GM12878 (cell line): ENCODE results near the gene TTI1. TPM values are rescaled to one million over a fixed set of nuclear protein-coding genes. Genes with fewer than 3 reads are reported as not detected.

Source experiments
- ATAC-seq: fragments of 200-7000 bp; cut with Tn5 transposase; 3 replicates; pipeline ENCODE4 v1.9.1; 2020; ENCODE audit warnings: mild to moderate bottlenecking, moderate library complexity
- BruUV-seq: library from RNA; stranded (reverse); fragments of 400-500 nt; replicated peaks from 2 replicates; lab custom pipeline; 2021; lab: Mats Ljungman, UMichigan
- CTCF ChIA-PET: fragments of 300-600 bp; sonication (Branson Sonifier 250); formaldehyde crosslinking; extraction: SDS; loops from one replicate; lab custom pipeline; 2021; ENCODE audit warnings: inconsistent platforms; lab: Yijun Ruan, JAX
- POLR2A ChIA-PET: fragments of 350-600 bp; formaldehyde crosslinking; extraction: SDS; loops from one replicate; lab custom pipeline; 2021; ENCODE audit warnings: inconsistent platforms; lab: Charles Lee
- RAD21 ChIA-PET: fragments of 300-600 bp; sonication (Branson Sonifier 250); formaldehyde crosslinking; loops from one replicate; lab custom pipeline; 2023; ENCODE audit warnings: antibody characterized with exemption; ENCODE audit not compliant: unreplicated experiment; lab: Charles Lee
- SMC1A ChIA-PET: fragments of 300-600 bp; sonication (Branson Sonifier 250); formaldehyde crosslinking; loops from one replicate; lab custom pipeline; 2023; ENCODE audit not compliant: unreplicated experiment, uncharacterized antibody; lab: Charles Lee
- DNase-seq: peaks from one replicate; pipeline ENCODE4 v3.0.0-alpha.2; 2011; ENCODE audit warnings: low read depth, low spot score
- FAIRE-seq: peaks from 3 replicates; lab custom pipeline; 2011; peaks lifted over from hg19 to GRCh38; lab: Jason Lieb, UNC
- H2AFZ ChIP-seq: 2 replicates; pipeline ENCODE4 v1.6.0; 2011; ENCODE audit warnings: low read depth, low read length, control low read depth; ENCODE audit not compliant: control insufficient read depth
- H3K27ac ChIP-seq: 2 replicates; pipeline ENCODE4 v1.5.1; 2011; ENCODE audit warnings: control low read depth; ENCODE audit not compliant: control insufficient read depth, insufficient read depth
- H3K27me3 ChIP-seq, 2 experiments: replicated peaks in 1 of 2; 2 replicates each; pipeline versions ENCODE4 v1.6.0 to v1.6.1; 2011; ENCODE audit warnings: low read length in 1 of 2; ENCODE audit not compliant: control insufficient read depth in 2 of 2, insufficient read depth in 2 of 2
- H3K36me3 ChIP-seq, 2 experiments: 2 replicates each; pipeline ENCODE4 v1.5.1; 2011; ENCODE audit warnings: low read length in 1 of 2; ENCODE audit not compliant: control insufficient read depth in 2 of 2, insufficient read depth in 2 of 2
- H3K4me1 ChIP-seq: 2 replicates; pipeline ENCODE4 v1.6.1; 2011; ENCODE audit warnings: mild to moderate bottlenecking, low read length, moderate library complexity, mixed read lengths; ENCODE audit not compliant: control insufficient read depth, insufficient read depth
- H3K4me2 ChIP-seq: 2 replicates; pipeline ENCODE4 v1.6.0; 2011; ENCODE audit warnings: control low read depth; ENCODE audit not compliant: control insufficient read depth, insufficient read depth
- H3K4me3 ChIP-seq: fragments of 200-600 bp; sonication (generic); 2 replicates; pipeline ENCODE4 v1.5.1; 2016
- H3K79me2 ChIP-seq: 2 replicates; pipeline ENCODE4 v1.6.0; 2011; ENCODE audit warnings: low read length; ENCODE audit not compliant: control insufficient read depth, insufficient read depth
- H3K9ac ChIP-seq: 2 replicates; pipeline ENCODE4 v1.8.0; 2011; ENCODE audit warnings: low read length, control low read depth, mixed read lengths; ENCODE audit not compliant: control insufficient read depth, insufficient read depth
- H3K9me3 ChIP-seq: replicated peaks from 3 replicates; pipeline ENCODE4 v1.5.1; 2011; ENCODE audit warnings: mild to moderate bottlenecking, low read length; ENCODE audit not compliant: control insufficient read depth, insufficient read depth
- H4K20me1 ChIP-seq: 2 replicates; pipeline ENCODE4 v1.6.0; 2011; ENCODE audit not compliant: control insufficient read depth, insufficient read depth
- NFXL1 ChIP-seq: fragments of 450-650 bp; IDR thresholded peaks from 2 replicates; pipeline ENCODE4 v1.6.1; 2017; ENCODE audit warnings: antibody characterized with exemption, mild to moderate bottlenecking, borderline replicate concordance
- SPI1 ChIP-seq: IDR thresholded peaks from 2 replicates; pipeline ENCODE4 v1.6.1; 2011; ENCODE audit warnings: low read depth, mild to moderate bottlenecking, low read length, moderate library complexity, borderline replicate concordance; ENCODE audit not compliant: insufficient read depth
- SUZ12 ChIP-seq: fragments of 200-600 bp; sonication (generic); IDR thresholded peaks from one replicate; pipeline ENCODE4 v1.6.1; 2018; ENCODE audit warnings: antibody characterized with exemption, mild to moderate bottlenecking; ENCODE audit not compliant: unreplicated experiment
- WGBS: methylation state at CpG from one replicate; pipeline ENCODE4 v1.1.6; 2016; ENCODE audit warnings: low lambda C conversion rate; ENCODE audit not compliant: insufficient replicate concordance, insufficient coverage; ENCODE audit errors: missing lambda C conversion rate; 5-methylcytosine and 5-hydroxymethylcytosine counted together
- in situ Hi-C: fragments of 300-500 bp; cut with MboI; formaldehyde crosslinking; loops from 9 replicates; pipeline ENCODE4 v1.14.3; 2018; ENCODE audit warnings: mixed read lengths
- intact Hi-C: fragments of 100-400 bp; cut with micrococcal nuclease; formaldehyde crosslinking; loops from one replicate; pipeline ENCODE4 v1.14.2; 2022; ENCODE audit not compliant: unreplicated experiment
- polyA plus RNA-seq, 11 experiments: library from polyadenylated mRNA; depleted of rRNA in 4 of 11; unstranded in 6 of 11; stranded (reverse) in 5 of 11; fragments of >200 nt; fragmentation: Nextera tagmentation in 4 of 11; fragmentation: Illumina TruSeq in 1 of 11; extraction: Ambion mirVana in 4 of 11; extraction: Trizol in 1 of 11; gene quantifications; 1 replicate in 1 of 11; 2 replicates in 10 of 11; pipeline versions ENCODE4 v1.2.1 to v1.2.3, GENCODE V29; 2011 to 2016; ENCODE audit warnings: inconsistent platforms in 2 of 11, missing spikeins in 2 of 11, low read depth in 1 of 11
- total RNA-seq, 4 experiments: library from RNA; depleted of rRNA in 3 of 4; stranded (reverse); fragments of >200 nt in 3 of 4; fragmentation: Illumina TruSeq in 1 of 4; extraction: Trizol in 1 of 4; gene quantifications; 2 replicates each; pipeline versions ENCODE4 v1.2.1 to v1.2.3, GENCODE V29; 2013 to 2021
- TF ChIP-seq, protein P1 (sequence below): fragments of 450-650 bp; formaldehyde crosslinking; IDR thresholded peaks from 2 replicates; pipeline ENCODE4 v1.4.0; 2022; ENCODE audit warnings: mild to moderate bottlenecking, moderate library complexity

TTI1 gene
- total and polyA plus RNA-seq, 10 of the 15 experiments (the other 5 are each of a cell fraction or from before 2014, with no cell fraction given): 5.3 to 44.6 (median 24.9) TPM

GRCh38 chr20:37991908-37992307 is 41.3 kb downstream of the TTI1 start:
- Histone ChIP-seq H3K27ac (peak overlapping the region; percentile 63; the same call in 1 of the 2 replicates), H3K9ac (no peak overlapping the region), H4K20me1 (no peaks in the 10 kb centered on the region), H3K27me3 (no peaks in the 10 kb centered on the region)
- in situ Hi-C loops: loop anchor here (5.0 to 10.0 kb wide), 3 partner anchors 85 to 727 kb away; partner anchors contain the start of gene GHRH
- no peak for ATAC-seq
- POLR2A ChIA-PET: interaction anchor here (1.0 kb wide), 1 partner anchor 66 kb away, joined by 3 read pairs; no protein-coding TSS in a partner anchor
- SMC1A ChIA-PET: interaction anchor here (0.9 to 2.6 kb wide), 16 partner anchors 14 to 796 kb away, joined by 3 to 15 read pairs (median 4); no protein-coding TSS in a partner anchor
- TF ChIP-seq NFXL1 (no peak), SPI1 (no peak), SUZ12 (no peak)
- TF ChIP-seq, protein P1, sequence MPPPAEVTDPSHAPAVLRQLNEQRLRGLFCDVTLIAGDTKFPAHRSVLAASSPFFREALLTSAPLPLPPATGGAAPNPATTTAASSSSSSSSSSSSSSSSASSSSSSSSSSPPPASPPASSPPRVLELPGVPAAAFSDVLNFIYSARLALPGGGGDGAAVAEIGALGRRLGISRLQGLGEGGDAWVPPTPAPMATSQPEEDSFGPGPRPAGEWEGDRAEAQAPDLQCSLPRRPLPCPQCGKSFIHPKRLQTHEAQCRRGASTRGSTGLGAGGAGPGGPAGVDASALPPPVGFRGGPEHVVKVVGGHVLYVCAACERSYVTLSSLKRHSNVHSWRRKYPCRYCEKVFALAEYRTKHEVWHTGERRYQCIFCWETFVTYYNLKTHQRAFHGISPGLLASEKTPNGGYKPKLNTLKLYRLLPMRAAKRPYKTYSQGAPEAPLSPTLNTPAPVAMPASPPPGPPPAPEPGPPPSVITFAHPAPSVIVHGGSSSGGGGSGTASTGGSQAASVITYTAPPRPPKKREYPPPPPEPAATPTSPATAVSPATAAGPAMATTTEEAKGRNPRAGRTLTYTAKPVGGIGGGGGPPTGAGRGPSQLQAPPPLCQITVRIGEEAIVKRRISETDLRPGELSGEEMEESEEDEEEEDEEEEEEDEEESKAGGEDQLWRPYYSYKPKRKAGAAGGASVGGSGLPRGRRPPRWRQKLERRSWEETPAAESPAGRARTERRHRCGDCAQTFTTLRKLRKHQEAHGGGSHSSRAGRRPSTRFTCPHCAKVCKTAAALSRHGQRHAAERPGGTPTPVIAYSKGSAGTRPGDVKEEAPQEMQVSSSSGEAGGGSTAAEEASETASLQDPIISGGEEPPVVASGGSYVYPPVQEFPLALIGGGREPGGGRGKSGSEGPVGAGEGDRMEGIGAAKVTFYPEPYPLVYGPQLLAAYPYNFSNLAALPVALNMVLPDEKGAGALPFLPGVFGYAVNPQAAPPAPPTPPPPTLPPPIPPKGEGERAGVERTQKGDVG (CRISPR knock-in tag): no peak
- TF ChIP-seq, all 136 proteins: peak for 0
- intact Hi-C loops: loop anchor here (2.0 to 10.0 kb wide), 4 partner anchors 190 to 427 kb away; no protein-coding TSS in a partner anchor
- RAD21 ChIA-PET: interaction anchor here (1.3 to 1.8 kb wide), 8 partner anchors 66 to 796 kb away, joined by 3 to 10 read pairs (median 4); no protein-coding TSS in a partner anchor
- Histone ChIP-seq H3K79me2 (no peaks in the 10 kb centered on the region), H2AFZ (no peak overlapping the region), H3K4me2 (0 out of 2 replicates have a peak overlapping the region, but pooled peaks have one; percentile 36), H3K4me1 (peaks cover 33% of the 10 kb centered on the region), H3K9me3 (no peaks in the 10 kb centered on the region), H3K36me3 (peaks cover 3 to 12% of the 10 kb centered on the region in 2 experiments; a peak in 3 of 4 replicates), H3K4me3 (no peak overlapping the region)
- BruUV-seq: no TSS peak
- DNase-seq: no peak
- FAIRE-seq: no peak
- CTCF ChIA-PET: interaction anchor here (0.7 to 4.2 kb wide), 22 partner anchors 9 to 457 kb away, joined by 3 to 26 read pairs (median 4); partner anchors contain the start of genes RPRD1B, TTI1 and VSTM2L
- WGBS: 71% methylated on average over 4 of the region's 4 CpGs
